Spleen (tissue), 11 donors: ENCODE results near the gene DACT3. TPM values are rescaled to one million over a fixed set of nuclear protein-coding genes. Genes with fewer than 3 reads are reported as not detected.
A peak's percentile ranks its signal among the peaks of the same experiment; 100 is the strongest.

Source experiments
- DNase-seq: peaks from one replicate; pipeline ENCODE4 v3.0.0-alpha.2; 2020
- H3K27ac ChIP-seq, 8 donors: fragments of 200-600 bp; sonication (generic) in 7 of 8; 1 replicate in 4 of 8; 2 replicates in 4 of 8; pipeline versions ENCODE4 v1.5.0 to v1.8.0; 2016 to 2021; ENCODE audit warnings: inconsistent platforms in 4 of 8, mild to moderate bottlenecking in 4 of 8, moderate library complexity in 1 of 8
- H3K27me3 ChIP-seq, 7 donors: fragments of 200-600 bp; sonication (generic) in 6 of 7; replicated peaks in 1 of 7; 1 replicate in 4 of 7; 2 replicates in 3 of 7; pipeline versions ENCODE4 v1.5.0 to v1.8.0; 2016 to 2021; ENCODE audit warnings: inconsistent platforms in 3 of 7, mild to moderate bottlenecking in 1 of 7
- H3K36me3 ChIP-seq, 6 donors: fragments of 200-600 bp; sonication (generic) in 5 of 6; 1 replicate in 4 of 6; 2 replicates in 2 of 6; pipeline versions ENCODE4 v1.5.0 to v1.8.0; 2016 to 2021; ENCODE audit warnings: inconsistent platforms in 2 of 6
- H3K4me1 ChIP-seq, 6 donors: fragments of 200-600 bp; sonication (generic) in 5 of 6; 1 replicate in 3 of 6; 2 replicates in 3 of 6; pipeline versions ENCODE4 v1.5.0 to v1.8.0; 2016 to 2021; ENCODE audit warnings: inconsistent platforms in 3 of 6
- H3K4me3 ChIP-seq, 8 donors: fragments of 200-600 bp; sonication (generic) in 7 of 8; 1 replicate in 4 of 8; 2 replicates in 4 of 8; pipeline versions ENCODE4 v1.5.0 to v1.8.0; 2016 to 2021; ENCODE audit warnings: inconsistent platforms in 4 of 8, mild to moderate bottlenecking in 4 of 8, moderate library complexity in 2 of 8
- H3K9me3 ChIP-seq, 8 donors: fragments of 200-600 bp; sonication (generic) in 7 of 8; 1 replicate in 4 of 8; 2 replicates in 4 of 8; pipeline versions ENCODE4 v1.5.0 to v1.8.0; 2016 to 2021; ENCODE audit warnings: inconsistent platforms in 4 of 8
- POLR2A ChIP-seq, 3 donors: fragments of 450-650 bp; IDR thresholded peaks; one replicate each; pipeline ENCODE4 v1.5.1; 2017; ENCODE audit warnings: antibody characterized with exemption in 3 of 3, mild to moderate bottlenecking in 1 of 3
- POLR2AphosphoS5 ChIP-seq, 3 donors: sonication (generic); formaldehyde crosslinking; IDR thresholded peaks; one replicate each; pipeline ENCODE4 v1.5.1; 2017; ENCODE audit warnings: antibody characterized with exemption in 3 of 3
- WGBS, 5 donors: extraction: QIAGEN DNeasy Blood & Tissue Kit in 3 of 5; methylation state at CpG; one replicate each; pipeline versions ENCODE4 v1.1.5 to v1.1.7; 2013 to 2018; 5-methylcytosine and 5-hydroxymethylcytosine counted together
- intact Hi-C: fragments of 100-400 bp; cut with DNase I; formaldehyde crosslinking; loops from one replicate; pipeline ENCODE4 v1.15.0; 2023; ENCODE audit warnings: low total_unique reads
- microRNA-seq, 3 donors: library from miRNA; unstranded; fragments of <30 nt; microRNA quantifications; one replicate each; pipeline versions ENCODE4 to v1.1.0, GENCODE V29; 2019 to 2020
- polyA plus RNA-seq, 3 donors: library from polyadenylated mRNA; stranded (reverse); fragments of 200-250 nt; gene quantifications; one replicate each; pipeline ENCODE4 v1.2.1, GENCODE V29; 2013
- small RNA-seq, 4 donors: library from RNA; depleted of rRNA; stranded (forward); fragments of <200 nt; gene quantifications; one replicate each; pipeline ENCODE3, GENCODE V24; 2016
- total RNA-seq, 7 donors: library from RNA; depleted of rRNA in 3 of 7; stranded (reverse); fragments of >200 nt in 3 of 7; fragmentation: NEBNext Ultra II Directional in 4 of 7; extraction: Animal tissue kit (Norgen Biotek cat#: 25700) in 4 of 7; gene quantifications; one replicate each; pipeline versions ENCODE4 v1.1.0 to v1.2.1, GENCODE V29; 2016 to 2021
- TF ChIP-seq, protein P1 (sequence below), 11 experiments: fragments of 200-600 bp in 7 of 11; fragments of 450-650 bp in 4 of 11; sonication (generic) in 4 of 11; IDR thresholded peaks in 8 of 11; conservative IDR thresholded peaks in 3 of 11; 1 replicate in 7 of 11; 2 replicates in 4 of 11; pipeline versions ENCODE4 v1.4.0 to v1.8.0; 2016 to 2021; ENCODE audit warnings: antibody characterized with exemption in 11 of 11, inconsistent platforms in 4 of 11, mild to moderate bottlenecking in 1 of 11
- donor health status: healthy with polysubstance abuse.
- donor health status: DM: no; HTN: no; CAD: no; lungs with moderate emphysema.
- donor health status: DM: no; HTN: no; CAD: no.
- donor health status: Bipolar disorder and iron deficiency.
- donor health status: healthy.
- donor health status: DM: no; HTN: no; CAD: no.
- donor health status: DM: yes; HTN: yes; CAD: no.

DACT3 gene
- total and polyA plus RNA-seq, 10 donors, result 1.6 to 10.4 (median 5.5) TPM

DNA sequence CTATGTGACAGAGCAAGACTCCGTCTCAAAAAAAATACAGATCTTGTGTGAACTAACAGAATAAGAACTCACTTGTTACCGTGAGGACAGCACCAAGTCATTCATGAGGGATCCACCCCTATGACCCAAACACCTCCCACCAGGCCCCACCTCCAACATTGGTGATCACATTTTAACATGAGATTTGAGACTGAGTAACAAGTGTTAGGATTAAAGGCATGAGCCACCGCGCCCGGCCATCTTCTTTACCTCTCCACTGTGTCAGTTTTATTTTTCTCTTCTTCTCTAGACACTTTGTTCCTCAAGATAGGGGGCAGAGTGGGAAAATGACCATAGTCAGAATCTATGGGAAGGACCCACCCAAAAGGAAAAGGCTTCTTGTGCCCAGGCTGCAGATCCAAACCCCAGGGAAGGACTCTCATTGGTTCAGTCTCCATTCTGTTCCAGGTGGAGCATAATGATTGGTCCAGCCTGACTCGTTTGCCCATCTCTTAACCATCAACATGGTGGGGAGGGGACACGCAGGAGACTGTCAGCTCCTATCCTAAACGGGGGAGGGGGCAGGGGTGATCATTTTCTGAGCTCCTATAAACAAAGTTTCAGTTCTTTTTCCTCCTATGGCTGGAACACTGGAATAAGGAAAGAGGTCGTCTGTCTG lies 61.1 kb downstream of the DACT3 start:
- DNase-seq, result no peak
- Histone ChIP-seq H3K9me3 (peaks cover 0 to 21% (median 17%) of the 10 kb centered on the region in 8 donors), H3K27ac (peak overlapping the region; percentile 96 to 99 (median 99)), H3K36me3 (peaks cover 0 to 5% (median 0%) of the 10 kb centered on the region in 6 donors), H3K4me1 (peaks cover 21 to 45% (median 36%) of the 10 kb centered on the region in 6 donors), H3K27me3 (no peaks in the 10 kb centered on the region), H3K4me3 (peak overlapping the region; percentile 47 to 98 (median 92))
- WGBS, 5 donors, result 64 to 74% (median 70%) methylated on average over 9 of the region's 9 CpGs
- intact Hi-C loops, result no loop called here
- TF ChIP-seq, protein P1, sequence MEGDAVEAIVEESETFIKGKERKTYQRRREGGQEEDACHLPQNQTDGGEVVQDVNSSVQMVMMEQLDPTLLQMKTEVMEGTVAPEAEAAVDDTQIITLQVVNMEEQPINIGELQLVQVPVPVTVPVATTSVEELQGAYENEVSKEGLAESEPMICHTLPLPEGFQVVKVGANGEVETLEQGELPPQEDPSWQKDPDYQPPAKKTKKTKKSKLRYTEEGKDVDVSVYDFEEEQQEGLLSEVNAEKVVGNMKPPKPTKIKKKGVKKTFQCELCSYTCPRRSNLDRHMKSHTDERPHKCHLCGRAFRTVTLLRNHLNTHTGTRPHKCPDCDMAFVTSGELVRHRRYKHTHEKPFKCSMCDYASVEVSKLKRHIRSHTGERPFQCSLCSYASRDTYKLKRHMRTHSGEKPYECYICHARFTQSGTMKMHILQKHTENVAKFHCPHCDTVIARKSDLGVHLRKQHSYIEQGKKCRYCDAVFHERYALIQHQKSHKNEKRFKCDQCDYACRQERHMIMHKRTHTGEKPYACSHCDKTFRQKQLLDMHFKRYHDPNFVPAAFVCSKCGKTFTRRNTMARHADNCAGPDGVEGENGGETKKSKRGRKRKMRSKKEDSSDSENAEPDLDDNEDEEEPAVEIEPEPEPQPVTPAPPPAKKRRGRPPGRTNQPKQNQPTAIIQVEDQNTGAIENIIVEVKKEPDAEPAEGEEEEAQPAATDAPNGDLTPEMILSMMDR (IDR thresholded peaks at IDR 0.05 in 8 of 11, conservative IDR thresholded peaks at IDR 0.05 in 3 of 11), result no peak
- TF ChIP-seq POLR2AphosphoS5 (IDR thresholded peaks at IDR 0.05) (no peak), POLR2A (IDR thresholded peaks at IDR 0.05) (no peak)

DNA sequence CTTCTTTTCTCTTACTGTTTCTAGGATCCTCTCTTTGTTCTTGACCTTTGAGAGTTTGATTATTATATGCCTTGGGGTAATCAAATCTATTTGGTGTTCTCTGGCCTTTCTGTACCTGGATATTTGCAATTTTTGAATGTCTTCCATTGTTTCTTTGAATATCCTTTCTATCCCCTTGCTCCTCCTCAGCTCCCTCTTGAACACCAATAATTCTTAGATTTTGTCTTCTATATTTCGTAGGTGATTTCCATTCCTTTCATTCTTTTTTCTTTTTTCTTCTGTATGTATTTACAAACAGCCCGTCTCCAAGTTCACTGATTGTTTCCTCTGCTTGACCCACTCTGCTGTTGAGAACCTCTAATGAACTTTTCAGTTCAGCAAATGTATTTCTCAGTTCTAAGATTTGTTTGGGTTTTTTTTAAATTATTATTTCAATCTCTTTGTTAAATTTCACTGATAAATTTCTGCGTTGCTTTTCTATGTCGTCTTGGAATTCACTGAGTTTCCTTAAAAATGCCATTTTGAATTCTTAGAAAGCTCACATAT lies 62.5 kb downstream of the DACT3 start:
- no peak for DNase-seq
- no peaks in the 10 kb centered on the region for H3K27me3 ChIP-seq
- TF ChIP-seq, protein P1 (IDR thresholded peaks at IDR 0.05 in 8 of 11, conservative IDR thresholded peaks at IDR 0.05 in 3 of 11), result no peak
- no peak for TF ChIP-seq POLR2AphosphoS5 (IDR thresholded peaks at IDR 0.05)
- TF ChIP-seq POLR2A (IDR thresholded peaks at IDR 0.05), result no peak
- no peak overlapping the region for H3K4me3 ChIP-seq
- no peak overlapping the region for H3K27ac ChIP-seq
- 94 to 97% (median 96%) methylated on average over 4 of the region's 4 CpGs for WGBS, 5 donors
- H3K9me3 ChIP-seq, result peaks cover 0 to 21% (median 17%) of the 10 kb centered on the region in 8 donors
- intact Hi-C loops, result no loop called here
- H3K4me1 ChIP-seq, result peaks cover 12 to 31% (median 23%) of the 10 kb centered on the region in 6 donors
- H3K36me3 ChIP-seq, result no peaks in the 10 kb centered on the region

Small RNA genes within 50 kb of the gene (microRNA-seq; reads per million reads assigned to microRNA genes)
- gene MIR320E, result 3.1 to 4.7 (median 3.2) reads per million in 3 donors

Small RNA genes within 50 kb of the gene (small RNA-seq; reads per million reads assigned to genes)
- 0 reads per million in 4 donors for gene MIR320E
- 0 to 0.08 (median 0.03) reads per million in 4 donors for gene RN7SL364P

Other genes with a start within 250 kb of the DACT3 start
- gene CCDC8, start 247.6 kb downstream of the DACT3 start, total RNA-seq, result 1 to 10 TPM; 1.7 to 4.4 (median 2.6) TPM
- gene CCDC8, start 247.6 kb downstream of the DACT3 start, polyA plus RNA-seq, result 1 to 10 TPM in 2 of 3 donors, under 1 TPM in 1; 0.46 to 1.2 (median 1.1) TPM
- gene PNMA8C, start 232.2 kb downstream of the DACT3 start, total RNA-seq, result not detected
- gene PNMA8C, start 232.2 kb downstream of the DACT3 start, polyA plus RNA-seq, result under 1 TPM in 1 of 3 donors, not detected in 2; 0.03 TPM
- 1 to 10 TPM in 4 of 7 donors, under 1 TPM in 3; 0.20 to 2.7 (median 1.7) TPM for gene PNMA8A, start 189.6 kb downstream of the DACT3 start, total RNA-seq
- gene PNMA8A, start 189.6 kb downstream of the DACT3 start, polyA plus RNA-seq, result 1 to 10 TPM in 1 of 3 donors, under 1 TPM in 2; 0.13 to 1.8 (median 0.19) TPM
- gene PNMA8B, start 165.3 kb downstream of the DACT3 start, total RNA-seq, result 1 to 10 TPM; 2.1 to 5.7 (median 3.0) TPM
- gene PNMA8B, start 165.3 kb downstream of the DACT3 start, polyA plus RNA-seq, result 1 to 10 TPM in 2 of 3 donors, under 1 TPM in 1; 0.57 to 1.2 (median 1.2) TPM
- 100 to 1,000 TPM; 121 to 197 (median 143) TPM for gene CALM3, start 59.9 kb downstream of the DACT3 start, total RNA-seq
- gene CALM3, start 59.9 kb downstream of the DACT3 start, polyA plus RNA-seq, result 100 to 1,000 TPM in 2 of 3 donors, 10 to 100 TPM in 1; 78.1 to 167 (median 111) TPM
- 10 to 100 TPM in 3 of 7 donors, 1 to 10 TPM in 4; 5.4 to 18.6 (median 8.6) TPM for gene PTGIR, start 36.1 kb downstream of the DACT3 start, total RNA-seq
- 1 to 10 TPM; 5.7 to 9.1 (median 5.9) TPM for gene PTGIR, start 36.1 kb downstream of the DACT3 start, polyA plus RNA-seq
- not detected for gene GNG8, start 25.0 kb downstream of the DACT3 start, total RNA-seq
- not detected for gene GNG8, start 25.0 kb downstream of the DACT3 start, polyA plus RNA-seq
- 100 to 1,000 TPM in 4 of 7 donors, 10 to 100 TPM in 3; 76.3 to 127 (median 115) TPM for gene PRKD2, start 55.9 kb upstream of the DACT3 start, total RNA-seq
- 100 to 1,000 TPM in 2 of 3 donors, 10 to 100 TPM in 1; 63.4 to 132 (median 105) TPM for gene PRKD2, start 55.9 kb upstream of the DACT3 start, polyA plus RNA-seq
- gene FKRP, start 84.9 kb upstream of the DACT3 start, total RNA-seq, result 10 to 100 TPM; 15.4 to 24.8 (median 19.3) TPM
- gene FKRP, start 84.9 kb upstream of the DACT3 start, polyA plus RNA-seq, result 10 to 100 TPM in 1 of 3 donors, 1 to 10 TPM in 2; 5.3 to 13.0 (median 9.8) TPM
- 100 to 1,000 TPM in 5 of 7 donors, 10 to 100 TPM in 2; 90.1 to 143 (median 107) TPM for gene STRN4, start 85.3 kb upstream of the DACT3 start, total RNA-seq
- gene STRN4, start 85.3 kb upstream of the DACT3 start, polyA plus RNA-seq, result 10 to 100 TPM; 28.2 to 70.7 (median 30.0) TPM
- gene SLC1A5, start 127.4 kb upstream of the DACT3 start, total RNA-seq, result 10 to 100 TPM; 45.1 to 62.8 (median 49.8) TPM
- 10 to 100 TPM; 13.2 to 29.5 (median 23.0) TPM for gene SLC1A5, start 127.4 kb upstream of the DACT3 start, polyA plus RNA-seq
- gene AP2S1, start 189.7 kb upstream of the DACT3 start, total RNA-seq, result 100 to 1,000 TPM in 4 of 7 donors, 10 to 100 TPM in 3; 58.0 to 144 (median 116) TPM
- 100 to 1,000 TPM in 2 of 3 donors, 10 to 100 TPM in 1; 69.3 to 145 (median 104) TPM for gene AP2S1, start 189.7 kb upstream of the DACT3 start, polyA plus RNA-seq
- 10 to 100 TPM; 26.0 to 49.4 (median 42.9) TPM for gene ARHGAP35, start 199.8 kb upstream of the DACT3 start, total RNA-seq
- gene ARHGAP35, start 199.8 kb upstream of the DACT3 start, polyA plus RNA-seq, result 10 to 100 TPM in 1 of 3 donors, 1 to 10 TPM in 2; 2.3 to 10.8 (median 3.0) TPM